ENCODE results near the gene CLEC16A. TPM values are rescaled to one million over a fixed set of nuclear protein-coding genes. Genes with fewer than 3 reads are reported as not detected.

CLEC16A gene
- total and polyA plus RNA-seq, 9 of the 15 experiments (the other 6 are each of a cell fraction or from before 2014, with no cell fraction given), result 1.00 to 22.3 (median 10.0) TPM

- TF ChIP-seq E2F1 (CRISPR knock-in tag; IDR thresholded peaks at IDR 0.05) (no peak), STAT6 (CRISPR knock-in tag; IDR thresholded peaks at IDR 0.05) (no peak), SAFB2 (IDR thresholded peaks at IDR 0.05; ENCODE audit: borderline replicate concordance, low read depth, low read length, severe bottlenecking) (no peak), ZBTB1 (CRISPR knock-in tag; IDR thresholded peaks at IDR 0.05; ENCODE audit: borderline replicate concordance, low read depth) (no peak), GATAD2A (IDR thresholded peaks at IDR 0.05) (peak; percentile 63; the same call in 1 of the 2 replicates), XRCC3 (IDR thresholded peaks at IDR 0.05) (no peak), CXXC5 (CRISPR knock-in tag; IDR thresholded peaks at IDR 0.05) (peak; percentile 62), ZNF311 (CRISPR knock-in tag; IDR thresholded peaks at IDR 0.05) (peak; percentile 74; the same call in 1 of the 2 replicates), ZNF239 (CRISPR knock-in tag; IDR thresholded peaks at IDR 0.05) (no peak), HDGF (IDR thresholded peaks at IDR 0.05) (no peak)
- TF ChIP-seq, protein P1, sequence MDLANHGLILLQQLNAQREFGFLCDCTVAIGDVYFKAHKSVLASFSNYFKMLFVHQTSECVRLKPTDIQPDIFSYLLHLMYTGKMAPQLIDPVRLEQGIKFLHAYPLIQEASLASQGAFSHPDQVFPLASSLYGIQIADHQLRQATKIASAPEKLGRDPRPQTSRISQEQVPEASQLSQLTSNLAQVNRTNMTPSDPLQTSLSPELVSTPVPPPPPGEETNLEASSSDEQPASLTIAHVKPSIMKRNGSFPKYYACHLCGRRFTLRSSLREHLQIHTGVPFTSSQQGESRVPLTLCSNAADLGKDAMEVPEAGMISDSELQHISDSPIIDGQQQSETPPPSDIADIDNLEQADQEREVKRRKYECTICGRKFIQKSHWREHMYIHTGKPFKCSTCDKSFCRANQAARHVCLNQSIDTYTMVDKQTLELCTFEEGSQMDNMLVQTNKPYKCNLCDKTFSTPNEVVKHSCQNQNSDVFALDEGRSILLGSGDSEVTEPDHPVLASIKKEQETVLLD (IDR thresholded peaks at IDR 0.05), result peak; percentile 49; the same call in 1 of the 2 replicates
- TF ChIP-seq, protein P2, sequence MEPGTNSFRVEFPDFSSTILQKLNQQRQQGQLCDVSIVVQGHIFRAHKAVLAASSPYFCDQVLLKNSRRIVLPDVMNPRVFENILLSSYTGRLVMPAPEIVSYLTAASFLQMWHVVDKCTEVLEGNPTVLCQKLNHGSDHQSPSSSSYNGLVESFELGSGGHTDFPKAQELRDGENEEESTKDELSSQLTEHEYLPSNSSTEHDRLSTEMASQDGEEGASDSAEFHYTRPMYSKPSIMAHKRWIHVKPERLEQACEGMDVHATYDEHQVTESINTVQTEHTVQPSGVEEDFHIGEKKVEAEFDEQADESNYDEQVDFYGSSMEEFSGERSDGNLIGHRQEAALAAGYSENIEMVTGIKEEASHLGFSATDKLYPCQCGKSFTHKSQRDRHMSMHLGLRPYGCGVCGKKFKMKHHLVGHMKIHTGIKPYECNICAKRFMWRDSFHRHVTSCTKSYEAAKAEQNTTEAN (CRISPR knock-in tag; IDR thresholded peaks at IDR 0.05), result no peak
- TF ChIP-seq, protein P3, sequence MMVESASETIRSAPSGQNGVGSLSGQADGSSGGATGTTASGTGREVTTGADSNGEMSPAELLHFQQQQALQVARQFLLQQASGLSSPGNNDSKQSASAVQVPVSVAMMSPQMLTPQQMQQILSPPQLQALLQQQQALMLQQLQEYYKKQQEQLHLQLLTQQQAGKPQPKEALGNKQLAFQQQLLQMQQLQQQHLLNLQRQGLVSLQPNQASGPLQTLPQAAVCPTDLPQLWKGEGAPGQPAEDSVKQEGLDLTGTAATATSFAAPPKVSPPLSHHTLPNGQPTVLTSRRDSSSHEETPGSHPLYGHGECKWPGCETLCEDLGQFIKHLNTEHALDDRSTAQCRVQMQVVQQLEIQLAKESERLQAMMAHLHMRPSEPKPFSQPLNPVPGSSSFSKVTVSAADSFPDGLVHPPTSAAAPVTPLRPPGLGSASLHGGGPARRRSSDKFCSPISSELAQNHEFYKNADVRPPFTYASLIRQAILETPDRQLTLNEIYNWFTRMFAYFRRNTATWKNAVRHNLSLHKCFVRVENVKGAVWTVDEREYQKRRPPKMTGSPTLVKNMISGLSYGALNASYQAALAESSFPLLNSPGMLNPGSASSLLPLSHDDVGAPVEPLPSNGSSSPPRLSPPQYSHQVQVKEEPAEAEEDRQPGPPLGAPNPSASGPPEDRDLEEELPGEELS (CRISPR knock-in tag; IDR thresholded peaks at IDR 0.05; ENCODE audit: borderline replicate concordance), result no peak
- TF ChIP-seq, protein P4, sequence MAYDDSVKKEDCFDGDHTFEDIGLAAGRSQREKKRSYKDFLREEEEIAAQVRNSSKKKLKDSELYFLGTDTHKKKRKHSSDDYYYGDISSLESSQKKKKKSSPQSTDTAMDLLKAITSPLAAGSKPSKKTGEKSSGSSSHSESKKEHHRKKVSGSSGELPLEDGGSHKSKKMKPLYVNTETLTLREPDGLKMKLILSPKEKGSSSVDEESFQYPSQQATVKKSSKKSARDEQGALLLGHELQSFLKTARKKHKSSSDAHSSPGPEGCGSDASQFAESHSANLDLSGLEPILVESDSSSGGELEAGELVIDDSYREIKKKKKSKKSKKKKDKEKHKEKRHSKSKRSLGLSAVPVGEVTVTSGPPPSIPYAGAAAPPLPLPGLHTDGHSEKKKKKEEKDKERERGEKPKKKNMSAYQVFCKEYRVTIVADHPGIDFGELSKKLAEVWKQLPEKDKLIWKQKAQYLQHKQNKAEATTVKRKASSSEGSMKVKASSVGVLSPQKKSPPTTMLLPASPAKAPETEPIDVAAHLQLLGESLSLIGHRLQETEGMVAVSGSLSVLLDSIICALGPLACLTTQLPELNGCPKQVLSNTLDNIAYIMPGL (CRISPR knock-in tag; IDR thresholded peaks at IDR 0.05), result no peak
- TF ChIP-seq, protein P5, sequence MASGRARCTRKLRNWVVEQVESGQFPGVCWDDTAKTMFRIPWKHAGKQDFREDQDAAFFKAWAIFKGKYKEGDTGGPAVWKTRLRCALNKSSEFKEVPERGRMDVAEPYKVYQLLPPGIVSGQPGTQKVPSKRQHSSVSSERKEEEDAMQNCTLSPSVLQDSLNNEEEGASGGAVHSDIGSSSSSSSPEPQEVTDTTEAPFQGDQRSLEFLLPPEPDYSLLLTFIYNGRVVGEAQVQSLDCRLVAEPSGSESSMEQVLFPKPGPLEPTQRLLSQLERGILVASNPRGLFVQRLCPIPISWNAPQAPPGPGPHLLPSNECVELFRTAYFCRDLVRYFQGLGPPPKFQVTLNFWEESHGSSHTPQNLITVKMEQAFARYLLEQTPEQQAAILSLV (tag; IDR thresholded peaks at IDR 0.05), result no peak
Measured at GRCh38 chr16:11100239-11100750, 155.9 kb downstream of the CLEC16A start (continued).

Measured in K562 (cell line).